Measurements from ENCODE around the gene SMYD3.

The SMYD3 gene

GRCh38 chr1:246544001-246544400 lies 36.9 kb upstream of the SMYD3 start:
- TF ChIP-seq TAF1 (IDR thresholded peaks at IDR 0.05; ENCODE audit: borderline replicate concordance, insufficient read depth, low read length), result no peak
- TF ChIP-seq REST (IDR thresholded peaks at IDR 0.05; ENCODE audit: insufficient read depth in 1 of 2, low read depth in 2 of 2, low read length in 2 of 2), result no peak
- TF ChIP-seq SIN3A (IDR thresholded peaks at IDR 0.05; ENCODE audit: borderline replicate concordance, insufficient read depth, low read length), result no peak
- TF ChIP-seq FOXP2 (optimal IDR thresholded peaks at IDR 0.05; ENCODE audit: borderline replicate concordance, extremely low read depth, extremely low read length, insufficient read depth), result no peak
- no peak for TF ChIP-seq POLR2AphosphoS5 (IDR thresholded peaks at IDR 0.05; ENCODE audit: low read depth, low read length)

GRCh38 chr1:246540738-246541491 lies 33.8 kb upstream of the SMYD3 start:
- no peak for TF ChIP-seq TAF1 (IDR thresholded peaks at IDR 0.05; ENCODE audit: borderline replicate concordance, insufficient read depth, low read length)
- TF ChIP-seq FOXP2 (optimal IDR thresholded peaks at IDR 0.05; ENCODE audit: borderline replicate concordance, extremely low read depth, extremely low read length, insufficient read depth), result no peak
- TF ChIP-seq REST (IDR thresholded peaks at IDR 0.05; ENCODE audit: insufficient read depth in 1 of 2, low read depth in 2 of 2, low read length in 2 of 2), result no peak
- no peak for TF ChIP-seq SIN3A (IDR thresholded peaks at IDR 0.05; ENCODE audit: borderline replicate concordance, insufficient read depth, low read length)
- no peak for TF ChIP-seq POLR2AphosphoS5 (IDR thresholded peaks at IDR 0.05; ENCODE audit: low read depth, low read length)

GRCh38 chr1:246537887-246538286 lies 30.8 kb upstream of the SMYD3 start:
- no peak for TF ChIP-seq SIN3A (IDR thresholded peaks at IDR 0.05; ENCODE audit: borderline replicate concordance, insufficient read depth, low read length)
- TF ChIP-seq REST (IDR thresholded peaks at IDR 0.05; ENCODE audit: insufficient read depth in 1 of 2, low read depth in 2 of 2, low read length in 2 of 2), result no peak
- TF ChIP-seq FOXP2 (optimal IDR thresholded peaks at IDR 0.05; ENCODE audit: borderline replicate concordance, extremely low read depth, extremely low read length, insufficient read depth), result no peak
- no peak for TF ChIP-seq POLR2AphosphoS5 (IDR thresholded peaks at IDR 0.05; ENCODE audit: low read depth, low read length)
- TF ChIP-seq TAF1 (IDR thresholded peaks at IDR 0.05; ENCODE audit: borderline replicate concordance, insufficient read depth, low read length), result no peak

GRCh38 chr1:246537441-246537840 lies 30.4 kb upstream of the SMYD3 start:
- TF ChIP-seq POLR2AphosphoS5 (IDR thresholded peaks at IDR 0.05; ENCODE audit: low read depth, low read length) (no peak), REST (IDR thresholded peaks at IDR 0.05; ENCODE audit: insufficient read depth in 1 of 2, low read depth in 2 of 2, low read length in 2 of 2) (no peak), TAF1 (IDR thresholded peaks at IDR 0.05; ENCODE audit: borderline replicate concordance, insufficient read depth, low read length) (no peak), SIN3A (IDR thresholded peaks at IDR 0.05; ENCODE audit: borderline replicate concordance, insufficient read depth, low read length) (no peak), FOXP2 (optimal IDR thresholded peaks at IDR 0.05; ENCODE audit: borderline replicate concordance, extremely low read depth, extremely low read length, insufficient read depth) (no peak)
